Smooth muscle cell (in vitro differentiated cells): ENCODE measurements around the gene CLDN3. TPM values are rescaled to one million over a fixed set of nuclear protein-coding genes. Genes with fewer than 3 reads are reported as not detected.
"Not testable (repeated sequence)": the region's sequence is repeated elsewhere in the genome, so short reads cannot be mapped to it uniquely, and the experiment has no call there.

Experiments
- DNase-seq: peaks from one replicate; lab custom pipeline; 2025; ENCODE audit not compliant: unreplicated experiment; lab: John Stamatoyannopoulos, UW
- H2AFZ ChIP-seq: fragments of 200-600 bp; sonication (generic); 2 replicates; pipeline ENCODE4 v1.6.0; 2016; ENCODE audit warnings: antibody characterized with exemption, low read depth, mild to moderate bottlenecking
- H3F3A ChIP-seq: fragments of 200-600 bp; sonication (generic); 2 replicates; pipeline ENCODE4 v1.6.0; 2017; ENCODE audit warnings: antibody characterized with exemption, low read depth
- H3K27ac ChIP-seq: fragments of 200-600 bp; sonication (generic); 2 replicates; pipeline ENCODE4 v1.5.1; 2016; ENCODE audit warnings: low read depth, mild to moderate bottlenecking
- H3K27me3 ChIP-seq: fragments of 200-600 bp; sonication (generic); 2 replicates; pipeline ENCODE4 v1.6.1; 2016; ENCODE audit warnings: low read depth, mild to moderate bottlenecking
- H3K36me3 ChIP-seq: fragments of 200-600 bp; sonication (generic); 2 replicates; pipeline ENCODE4 v1.5.1; 2016; ENCODE audit warnings: low read depth
- H3K4me1 ChIP-seq: fragments of 200-600 bp; sonication (generic); 2 replicates; pipeline ENCODE4 v1.5.1; 2016; ENCODE audit warnings: low read depth
- H3K4me2 ChIP-seq: fragments of 200-600 bp; sonication (generic); 2 replicates; pipeline ENCODE4 v1.6.0; 2016; ENCODE audit warnings: mild to moderate bottlenecking
- H3K4me3 ChIP-seq: fragments of 200-600 bp; sonication (generic); 2 replicates; pipeline ENCODE4 v1.5.1; 2016; ENCODE audit warnings: mild to moderate bottlenecking
- H3K79me2 ChIP-seq: fragments of 200-600 bp; sonication (generic); 2 replicates; pipeline ENCODE4 v1.6.0; 2016; ENCODE audit warnings: low read depth, mild to moderate bottlenecking
- H3K9ac ChIP-seq: fragments of 200-600 bp; sonication (generic); 2 replicates; pipeline ENCODE4 v1.6.0; 2016; ENCODE audit warnings: low read depth
- H3K9me3 ChIP-seq: fragments of 200-600 bp; sonication (generic); replicated peaks from 2 replicates; pipeline ENCODE4 v1.5.1; 2016; ENCODE audit warnings: low read depth
- H4K20me1 ChIP-seq: fragments of 200-600 bp; sonication (generic); 2 replicates; pipeline ENCODE4 v1.6.0; 2016; ENCODE audit warnings: low read depth
- CTCF ChIP-seq: fragments of 200-600 bp; sonication (generic); IDR thresholded peaks from 2 replicates; pipeline ENCODE4 v1.5.1; 2017; ENCODE audit warnings: borderline replicate concordance, mild to moderate bottlenecking, antibody characterized with exemption; ENCODE audit not compliant: insufficient read depth, poor library complexity, severe bottlenecking
- WGBS: methylation state at CpG from one replicate; pipeline ENCODE4 v1.1.7; 2016; ENCODE audit warnings: low lambda C conversion rate; 5-methylcytosine and 5-hydroxymethylcytosine counted together
- polyA plus RNA-seq: library from polyadenylated mRNA; unstranded; fragments of >200 nt; fragmentation: Nextera tagmentation; extraction: Ambion mirVana; gene quantifications from 2 replicates; pipeline ENCODE4 v1.2.1, GENCODE V29; 2016
- total RNA-seq: library from RNA; depleted of rRNA; stranded (reverse); fragments of >200 nt; gene quantifications from 2 replicates; pipeline ENCODE4 v1.2.3, GENCODE V29; 2014

CLDN3 gene
- total and polyA plus RNA-seq, 2 experiments from 2014 or later, result 0.16 TPM; not detected in 1

- H3K4me1 ChIP-seq, H3K4me2 ChIP-seq, H3K9me3 ChIP-seq, H3K27ac ChIP-seq, H3K79me2 ChIP-seq, H3F3A ChIP-seq, H3K4me3 ChIP-seq, H3K36me3 ChIP-seq, H3K9ac ChIP-seq, DNase-seq, H3K27me3 ChIP-seq, H4K20me1 ChIP-seq, H2AFZ ChIP-seq: not testable (repeated sequence)
- 95% methylated on average over 6 of the region's 7 CpGs for WGBS
Observed at GRCh38 chr7:73791170-73791690, 21.2 kb upstream of the CLDN3 start.

GRCh38 chr7:73789051-73789450, 19.0 kb upstream of the CLDN3 start:
- no peaks in the 10 kb centered on the region for H3K79me2 ChIP-seq
- H3K36me3 ChIP-seq, result no peaks in the 10 kb centered on the region
- H3K4me1 ChIP-seq, result no peaks in the 10 kb centered on the region
- H4K20me1 ChIP-seq, result no peaks in the 10 kb centered on the region
- no peak overlapping the region for H3K9ac ChIP-seq
- H3K9me3 ChIP-seq, result no peaks in the 10 kb centered on the region
- H3K27me3 ChIP-seq, result no peaks in the 10 kb centered on the region
- no peak overlapping the region for H3K27ac ChIP-seq
- no peak for TF ChIP-seq CTCF
- WGBS, result 95% methylated on average over 4 of the region's 4 CpGs
- H3K4me3 ChIP-seq, result no peak overlapping the region
- H2AFZ ChIP-seq, result no peak overlapping the region
- H3K4me2 ChIP-seq, result no peak overlapping the region
- no peaks in the 10 kb centered on the region for H3F3A ChIP-seq
- no peak for DNase-seq

- WGBS, result 90% methylated on average over 1 of the region's 1 CpG
- H3K27me3 ChIP-seq, H3K4me1 ChIP-seq, DNase-seq, H3K79me2 ChIP-seq, H3K27ac ChIP-seq, H3F3A ChIP-seq, H3K36me3 ChIP-seq, H3K4me3 ChIP-seq, H4K20me1 ChIP-seq, H2AFZ ChIP-seq, H3K4me2 ChIP-seq, H3K9ac ChIP-seq, H3K9me3 ChIP-seq: not testable (repeated sequence)
Observed at GRCh38 chr7:73787786-73788048, 17.6 kb upstream of the CLDN3 start.

- no peak for DNase-seq
- H3K9me3 ChIP-seq, result no peaks in the 10 kb centered on the region
- no peaks in the 10 kb centered on the region for H4K20me1 ChIP-seq
- H3K36me3 ChIP-seq, result no peaks in the 10 kb centered on the region
- H3K79me2 ChIP-seq, result no peaks in the 10 kb centered on the region
- WGBS, result 91% methylated on average over 1 of the region's 1 CpG
- no peaks in the 10 kb centered on the region for H3K4me1 ChIP-seq
- H2AFZ ChIP-seq, result no peak overlapping the region
- no peak for TF ChIP-seq CTCF
- no peak overlapping the region for H3K4me3 ChIP-seq
- H3F3A ChIP-seq, result no peaks in the 10 kb centered on the region
- H3K9ac ChIP-seq, result no peak overlapping the region
- H3K27ac ChIP-seq, result no peak overlapping the region
- H3K27me3 ChIP-seq, result no peaks in the 10 kb centered on the region
- H3K4me2 ChIP-seq, result no peak overlapping the region
Observed at GRCh38 chr7:73786588-73786987, 16.5 kb upstream of the CLDN3 start.

- H3K27ac ChIP-seq, result no peak overlapping the region
- H3K4me1 ChIP-seq, result no peaks in the 10 kb centered on the region
- WGBS, result 100% methylated on average over 1 of the region's 1 CpG
- no peaks in the 10 kb centered on the region for H3K9me3 ChIP-seq
- no peak overlapping the region for H3K9ac ChIP-seq
- H2AFZ ChIP-seq, result no peak overlapping the region
- DNase-seq, result no peak
- no peaks in the 10 kb centered on the region for H3F3A ChIP-seq
- no peaks in the 10 kb centered on the region for H3K27me3 ChIP-seq
- H4K20me1 ChIP-seq, result no peaks in the 10 kb centered on the region
- H3K36me3 ChIP-seq, result no peaks in the 10 kb centered on the region
- no peak for TF ChIP-seq CTCF
- H3K4me3 ChIP-seq, result no peak overlapping the region
- H3K4me2 ChIP-seq, result no peak overlapping the region
- no peaks in the 10 kb centered on the region for H3K79me2 ChIP-seq
Observed at GRCh38 chr7:73779517-73779916, 9.4 kb upstream of the CLDN3 start.
